ENCODE data around the gene UNC45A. TPM values are rescaled to one million over a fixed set of nuclear protein-coding genes. Genes with fewer than 3 reads are reported as not detected.

Gene UNC45A
- total RNA-seq, 1 experiment from 2014 or later: 101 TPM

DNA sequence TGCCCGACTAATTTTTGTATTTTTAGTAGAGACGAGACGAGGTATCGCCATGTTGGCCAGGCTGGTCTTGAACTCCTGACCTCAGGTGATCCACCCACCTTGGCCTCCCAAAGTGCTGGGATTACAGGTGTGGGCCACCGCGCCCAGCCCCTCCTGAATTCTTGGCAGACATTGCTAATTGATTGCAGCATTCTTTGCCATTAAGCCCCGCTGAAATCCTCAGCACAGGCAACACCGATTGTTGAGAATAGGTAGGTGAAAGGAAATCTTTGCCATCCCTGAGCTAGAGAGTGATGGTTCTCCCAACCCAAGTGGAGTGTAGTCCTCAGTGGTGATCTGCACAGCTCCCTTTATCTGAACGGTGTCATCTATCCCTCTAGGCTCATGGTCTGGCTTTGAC is 30.3 kb upstream of the UNC45A start:
- H3K36me3 Mint-ChIP-seq: peaks cover 7% of the 10 kb centered on the region
- H3K27ac Mint-ChIP-seq: no peak overlapping the region
- no peak overlapping the region for H3K4me3 Mint-ChIP-seq
- no peaks in the 10 kb centered on the region for H3K9me3 Mint-ChIP-seq
- DNase-seq (ENCODE audit: low spot score) (no peak), ATAC-seq (no peak)
- TF ChIP-seq NR1H2 (CRISPR knock-in tag; IDR thresholded peaks at IDR 0.05) (no peak), NFATC4 (CRISPR knock-in tag; IDR thresholded peaks at IDR 0.05) (no peak), ZNF121 (CRISPR knock-in tag; IDR thresholded peaks at IDR 0.05) (no peak), ZBTB21 (CRISPR knock-in tag; IDR thresholded peaks at IDR 0.05; ENCODE audit: borderline replicate concordance) (no peak), CREM (CRISPR knock-in tag; IDR thresholded peaks at IDR 0.05) (no peak), ZNF263 (CRISPR knock-in tag; IDR thresholded peaks at IDR 0.05; ENCODE audit: low read depth) (no peak), ARID4B (CRISPR knock-in tag; IDR thresholded peaks at IDR 0.05; ENCODE audit: borderline replicate concordance) (no peak), IRF2 (CRISPR knock-in tag; IDR thresholded peaks at IDR 0.05; ENCODE audit: borderline replicate concordance, low read depth) (no peak), JAZF1 (CRISPR knock-in tag; IDR thresholded peaks at IDR 0.05) (no peak)
- CTCF ChIA-PET: interaction anchor here (0.6 to 7.3 kb wide), 7 partner anchors 14 to 842 kb away, joined by 3 to 194 read pairs (median 5); partner anchors contain the start of genes FES, HDDC3 and UNC45A
- H3K27me3 Mint-ChIP-seq (ENCODE audit: low read depth): peaks cover 26% of the 10 kb centered on the region
- peaks cover 23% of the 10 kb centered on the region for H3K4me1 Mint-ChIP-seq
- POLR2A ChIA-PET: interaction anchor here (0.5 kb wide), 1 partner anchor 713 kb away, joined by 3 read pairs; no protein-coding TSS in a partner anchor

DNA sequence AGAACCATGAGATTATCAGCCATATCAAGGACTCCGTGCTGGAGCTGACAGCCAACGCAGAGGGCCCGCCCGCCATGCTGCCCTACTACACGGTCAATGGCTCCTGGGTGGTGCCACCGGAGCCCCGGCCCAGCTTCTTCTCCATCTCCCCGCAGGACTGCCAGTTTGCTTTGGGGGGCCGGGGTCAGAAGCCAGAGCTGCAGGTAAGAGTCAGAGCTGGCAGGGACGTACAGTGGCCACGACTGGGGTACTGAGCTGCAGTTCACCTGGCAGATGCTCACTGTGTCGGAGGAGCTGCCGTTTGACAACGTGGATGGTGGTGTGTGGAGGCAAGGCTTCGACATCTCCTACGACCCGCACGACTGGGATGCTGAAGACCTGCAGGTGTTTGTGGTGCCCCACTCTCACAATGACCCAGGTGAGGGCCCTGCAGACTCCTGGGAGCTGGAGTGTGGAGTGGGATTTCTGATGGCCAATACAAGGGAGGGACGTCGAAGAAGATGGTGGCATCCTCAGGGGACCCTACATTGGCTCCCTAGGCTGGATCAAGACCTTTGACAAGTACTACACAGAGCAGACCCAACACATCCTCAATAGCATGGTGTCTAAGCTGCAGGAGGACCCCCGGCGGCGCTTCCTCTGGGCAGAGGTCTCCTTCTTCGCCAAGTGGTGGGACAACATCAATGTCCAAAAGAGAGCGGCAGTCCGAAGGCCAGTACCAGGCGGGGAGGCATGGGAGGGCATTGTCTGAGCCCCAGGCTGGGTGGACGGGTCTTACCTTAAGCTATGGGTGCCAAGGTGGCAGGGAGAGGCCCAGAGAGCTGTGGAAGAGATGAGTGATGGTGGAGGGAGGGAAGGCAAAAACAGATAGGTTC is 29.5 kb upstream of the UNC45A start:
- Mint-ChIP-seq H3K4me1 (peaks cover 23% of the 10 kb centered on the region), H3K4me3 (no peak overlapping the region), H3K27ac (no peak overlapping the region), H3K36me3 (peaks cover 7% of the 10 kb centered on the region), H3K9me3 (no peaks in the 10 kb centered on the region), H3K27me3 (ENCODE audit: low read depth) (peaks cover 22% of the 10 kb centered on the region)
- POLR2A ChIA-PET: no interaction called here
- ATAC-seq (no peak), DNase-seq (ENCODE audit: low spot score) (no peak)
- no peak for TF ChIP-seq JUN (CRISPR knock-in tag; IDR thresholded peaks at IDR 0.05)
- TF ChIP-seq, protein P1, sequence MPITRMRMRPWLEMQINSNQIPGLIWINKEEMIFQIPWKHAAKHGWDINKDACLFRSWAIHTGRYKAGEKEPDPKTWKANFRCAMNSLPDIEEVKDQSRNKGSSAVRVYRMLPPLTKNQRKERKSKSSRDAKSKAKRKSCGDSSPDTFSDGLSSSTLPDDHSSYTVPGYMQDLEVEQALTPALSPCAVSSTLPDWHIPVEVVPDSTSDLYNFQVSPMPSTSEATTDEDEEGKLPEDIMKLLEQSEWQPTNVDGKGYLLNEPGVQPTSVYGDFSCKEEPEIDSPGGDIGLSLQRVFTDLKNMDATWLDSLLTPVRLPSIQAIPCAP (CRISPR knock-in tag; IDR thresholded peaks at IDR 0.05): no peak
- no peak for TF ChIP-seq SMAD3 (CRISPR knock-in tag; IDR thresholded peaks at IDR 0.05; ENCODE audit: borderline replicate concordance)
- TF ChIP-seq, protein P2, sequence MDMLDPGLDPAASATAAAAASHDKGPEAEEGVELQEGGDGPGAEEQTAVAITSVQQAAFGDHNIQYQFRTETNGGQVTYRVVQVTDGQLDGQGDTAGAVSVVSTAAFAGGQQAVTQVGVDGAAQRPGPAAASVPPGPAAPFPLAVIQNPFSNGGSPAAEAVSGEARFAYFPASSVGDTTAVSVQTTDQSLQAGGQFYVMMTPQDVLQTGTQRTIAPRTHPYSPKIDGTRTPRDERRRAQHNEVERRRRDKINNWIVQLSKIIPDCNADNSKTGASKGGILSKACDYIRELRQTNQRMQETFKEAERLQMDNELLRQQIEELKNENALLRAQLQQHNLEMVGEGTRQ (CRISPR knock-in tag; IDR thresholded peaks at IDR 0.05): no peak
- no peak for TF ChIP-seq GABPB1 (CRISPR knock-in tag; IDR thresholded peaks at IDR 0.05)
- TF ChIP-seq ZNF425 (CRISPR knock-in tag; conservative IDR thresholded peaks at IDR 0.05): no peak
- no peak for TF ChIP-seq NFATC4 (CRISPR knock-in tag; IDR thresholded peaks at IDR 0.05)
- TF ChIP-seq FOXJ3 (CRISPR knock-in tag; IDR thresholded peaks at IDR 0.05; ENCODE audit: borderline replicate concordance): no peak
- TF ChIP-seq, protein P3, sequence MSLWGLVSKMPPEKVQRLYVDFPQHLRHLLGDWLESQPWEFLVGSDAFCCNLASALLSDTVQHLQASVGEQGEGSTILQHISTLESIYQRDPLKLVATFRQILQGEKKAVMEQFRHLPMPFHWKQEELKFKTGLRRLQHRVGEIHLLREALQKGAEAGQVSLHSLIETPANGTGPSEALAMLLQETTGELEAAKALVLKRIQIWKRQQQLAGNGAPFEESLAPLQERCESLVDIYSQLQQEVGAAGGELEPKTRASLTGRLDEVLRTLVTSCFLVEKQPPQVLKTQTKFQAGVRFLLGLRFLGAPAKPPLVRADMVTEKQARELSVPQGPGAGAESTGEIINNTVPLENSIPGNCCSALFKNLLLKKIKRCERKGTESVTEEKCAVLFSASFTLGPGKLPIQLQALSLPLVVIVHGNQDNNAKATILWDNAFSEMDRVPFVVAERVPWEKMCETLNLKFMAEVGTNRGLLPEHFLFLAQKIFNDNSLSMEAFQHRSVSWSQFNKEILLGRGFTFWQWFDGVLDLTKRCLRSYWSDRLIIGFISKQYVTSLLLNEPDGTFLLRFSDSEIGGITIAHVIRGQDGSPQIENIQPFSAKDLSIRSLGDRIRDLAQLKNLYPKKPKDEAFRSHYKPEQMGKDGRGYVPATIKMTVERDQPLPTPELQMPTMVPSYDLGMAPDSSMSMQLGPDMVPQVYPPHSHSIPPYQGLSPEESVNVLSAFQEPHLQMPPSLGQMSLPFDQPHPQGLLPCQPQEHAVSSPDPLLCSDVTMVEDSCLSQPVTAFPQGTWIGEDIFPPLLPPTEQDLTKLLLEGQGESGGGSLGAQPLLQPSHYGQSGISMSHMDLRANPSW (CRISPR knock-in tag; conservative IDR thresholded peaks at IDR 0.05; ENCODE audit: low read depth): no peak
- TF ChIP-seq ARID4B (CRISPR knock-in tag; IDR thresholded peaks at IDR 0.05; ENCODE audit: borderline replicate concordance): no peak
- CTCF ChIA-PET: interaction anchor here (0.6 to 7.3 kb wide), 4 partner anchors 21 to 258 kb away, joined by 3 to 194 read pairs (median 48); partner anchors contain the start of genes FES, HDDC3 and UNC45A

Measured in WTC11 (cell line).